HEK293T (cell line): Measurements from ENCODE around the gene FGFBP1.

Source experiments
- CTCF ChIA-PET: fragments of 350-600 bp; formaldehyde crosslinking; extraction: SDS; loops from one replicate; lab custom pipeline; 2021; ENCODE audit warnings: antibody characterized with exemption, inconsistent platforms; lab: Yijun Ruan, JAX
- POLR2A ChIA-PET: fragments of 350-600 bp; formaldehyde crosslinking; extraction: SDS; loops from one replicate; lab custom pipeline; 2020; ENCODE audit warnings: antibody characterized with exemption, inconsistent platforms; lab: Yijun Ruan, JAX
- DNase-seq: peaks from one replicate; pipeline ENCODE4 v3.0.0; 2012; ENCODE audit warnings: mixed read lengths; ENCODE audit errors: extremely low spot score
- ARNT ChIP-seq: fragments of 450-650 bp; IDR thresholded peaks from 2 replicates; pipeline ENCODE4 v1.6.1; 2017; ENCODE audit warnings: mild to moderate bottlenecking
- BHLHE40 ChIP-seq: fragments of 450-650 bp; IDR thresholded peaks from 2 replicates; pipeline ENCODE4 v1.6.1; 2016; ENCODE audit warnings: mild to moderate bottlenecking, moderate library complexity, borderline replicate concordance
- CTBP1 ChIP-seq: fragments of 450-650 bp; IDR thresholded peaks from 2 replicates; pipeline ENCODE4 v1.6.1; 2016; ENCODE audit warnings: borderline replicate concordance
- ELF4 ChIP-seq: fragments of 450-650 bp; IDR thresholded peaks from 2 replicates; pipeline ENCODE4 v1.6.1; 2017; ENCODE audit warnings: antibody characterized with exemption
- FOXA1 ChIP-seq: fragments of 450-650 bp; IDR thresholded peaks from 2 replicates; pipeline ENCODE4 v1.6.1; 2016; ENCODE audit warnings: mild to moderate bottlenecking
- FOXK2 ChIP-seq: fragments of 450-650 bp; IDR thresholded peaks from 2 replicates; pipeline ENCODE4 v1.6.1; 2016; ENCODE audit warnings: mild to moderate bottlenecking
- FOXM1 ChIP-seq: fragments of 450-650 bp; IDR thresholded peaks from 2 replicates; pipeline ENCODE4 v1.6.1; 2017; ENCODE audit warnings: mild to moderate bottlenecking, borderline replicate concordance
- HDGF ChIP-seq: fragments of 450-650 bp; IDR thresholded peaks from 2 replicates; pipeline ENCODE4 v1.6.1; 2017; ENCODE audit warnings: antibody characterized with exemption, borderline replicate concordance
- L3MBTL2 ChIP-seq: fragments of 450-650 bp; conservative IDR thresholded peaks from 2 replicates; pipeline ENCODE4 v1.6.1; 2016; ENCODE audit warnings: mild to moderate bottlenecking
- LEF1 ChIP-seq: fragments of 450-650 bp; IDR thresholded peaks from 2 replicates; pipeline ENCODE4 v1.6.1; 2017; ENCODE audit warnings: mild to moderate bottlenecking, borderline replicate concordance
- NFRKB ChIP-seq: fragments of 450-650 bp; IDR thresholded peaks from 2 replicates; pipeline ENCODE4 v1.6.1; 2016; ENCODE audit warnings: mild to moderate bottlenecking, moderate library complexity
- PKNOX1 ChIP-seq: fragments of 450-650 bp; IDR thresholded peaks from 2 replicates; pipeline ENCODE4 v1.6.1; 2016
- SP1 ChIP-seq: fragments of 450-650 bp; IDR thresholded peaks from 2 replicates; pipeline ENCODE4 v1.6.1; 2017
- SUZ12 ChIP-seq: fragments of 450-650 bp; IDR thresholded peaks from 2 replicates; pipeline ENCODE4 v1.6.1; 2016; ENCODE audit warnings: mild to moderate bottlenecking
- TARDBP ChIP-seq: fragments of 450-650 bp; IDR thresholded peaks from 2 replicates; pipeline ENCODE4 v1.6.1; 2016
- ZNF384 ChIP-seq: fragments of 450-650 bp; IDR thresholded peaks from 2 replicates; pipeline ENCODE4 v1.6.1; 2016

Gene FGFBP1

GRCh38 chr4:15938640-15939039, at the start of gene FGFBP1:
Gene FGFBP1, minus strand, starts transcription at chr4:15938740. Its CDS starts 2,108 bp downstream, at chr4:15936632.
- TF ChIP-seq TARDBP (no peak), ELF4 (no peak), LEF1 (no peak), ARNT (no peak), SP1 (no peak), FOXM1 (no peak), FOXK2 (no peak), L3MBTL2 (no peak), SUZ12 (no peak), PKNOX1 (no peak), ZNF384 (no peak), FOXA1 (no peak), CTBP1 (no peak), NFRKB (no peak), BHLHE40 (no peak), HDGF (no peak)
- ChIA-PET POLR2A (no interaction called here), CTCF (no interaction called here)
- no peak for DNase-seq

GRCh38 chr4:15988222-15988621, 49.7 kb upstream of the FGFBP1 start:
- CTCF ChIA-PET: no interaction called here
- TF ChIP-seq FOXK2: no peak
- TF ChIP-seq NFRKB: no peak
- TF ChIP-seq LEF1: no peak
- no peak for TF ChIP-seq ARNT
- no peak for TF ChIP-seq ELF4
- TF ChIP-seq FOXM1: no peak
- TF ChIP-seq FOXA1: no peak
- no peak for TF ChIP-seq L3MBTL2
- TF ChIP-seq SP1: no peak
- no peak for TF ChIP-seq SUZ12
- POLR2A ChIA-PET: no interaction called here
- no peak for DNase-seq

DNA sequence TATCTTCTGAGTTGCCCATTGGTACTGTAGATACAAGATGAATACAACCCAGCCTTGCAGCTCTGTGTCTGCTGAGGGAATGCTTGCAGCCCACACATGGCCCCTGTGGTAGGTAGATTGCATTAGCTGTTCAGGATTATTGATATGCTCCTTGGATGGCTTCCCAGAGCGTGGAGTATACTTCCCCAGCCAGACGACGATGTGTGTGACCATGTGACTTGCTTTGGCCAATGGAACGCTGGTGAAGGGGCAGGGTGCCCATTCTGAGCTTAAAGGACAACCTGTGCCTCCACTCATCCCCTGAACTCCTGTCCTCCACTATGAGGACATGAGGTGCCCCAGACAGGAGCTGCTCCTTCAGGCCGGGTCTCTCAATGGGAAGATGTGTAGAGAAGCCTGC, 48.4 kb upstream of the FGFBP1 start:
- ChIA-PET POLR2A (no interaction called here), CTCF (no interaction called here)
- no peak for DNase-seq
- no peak for TF ChIP-seq L3MBTL2
- TF ChIP-seq ARNT: no peak
- TF ChIP-seq BHLHE40: no peak
- no peak for TF ChIP-seq SUZ12
- no peak for TF ChIP-seq CTBP1
- no peak for TF ChIP-seq FOXA1
- TF ChIP-seq ELF4: no peak

GRCh38 chr4:15983610-15984009, 45.1 kb upstream of the FGFBP1 start:
- no peak for TF ChIP-seq ZNF384
- no peak for TF ChIP-seq PKNOX1
- TF ChIP-seq SUZ12: no peak
- TF ChIP-seq FOXM1: no peak
- no peak for TF ChIP-seq ELF4
- TF ChIP-seq LEF1: no peak
- TF ChIP-seq ARNT: no peak
- TF ChIP-seq NFRKB: no peak
- TF ChIP-seq FOXK2: no peak
- no peak for TF ChIP-seq CTBP1
- TF ChIP-seq SP1: no peak
- no peak for TF ChIP-seq BHLHE40
- TF ChIP-seq FOXA1: no peak
- TF ChIP-seq L3MBTL2: no peak
- ChIA-PET CTCF (no interaction called here), POLR2A (no interaction called here)
- DNase-seq: no peak

GRCh38 chr4:15982842-15983524, 44.4 kb upstream of the FGFBP1 start:
- POLR2A ChIA-PET: no interaction called here
- DNase-seq: no peak
- CTCF ChIA-PET: no interaction called here
- TF ChIP-seq BHLHE40 (no peak), FOXM1 (no peak), PKNOX1 (no peak), L3MBTL2 (no peak), LEF1 (no peak), SUZ12 (no peak), SP1 (no peak), FOXK2 (no peak), ZNF384 (no peak), TARDBP (no peak), ELF4 (no peak), HDGF (no peak), NFRKB (no peak), FOXA1 (no peak), CTBP1 (no peak), ARNT (no peak)
